Measurements from ENCODE around the gene LRP1-AS.

- TF ChIP-seq REST (IDR thresholded peaks at IDR 0.05; ENCODE audit: insufficient read depth in 1 of 2, low read depth in 2 of 2, low read length in 2 of 2) (no peak), TAF1 (IDR thresholded peaks at IDR 0.05; ENCODE audit: borderline replicate concordance, insufficient read depth, low read length) (no peak), POLR2AphosphoS5 (IDR thresholded peaks at IDR 0.05; ENCODE audit: low read depth, low read length) (no peak), SIN3A (IDR thresholded peaks at IDR 0.05; ENCODE audit: borderline replicate concordance, insufficient read depth, low read length) (no peak)
These were observed 38.0 kb downstream of the LRP1-AS start for GRCh38 chr12:57109207-57110103.

Data from PFSK-1 (cell line).